HEK293 (cell line): Measurements from ENCODE around the gene TOR1AIP2.

Experiments used
- CTCF ChIA-PET: fragments of 350-600 bp; formaldehyde crosslinking; extraction: SDS; loops from one replicate; lab custom pipeline; 2021; ENCODE audit warnings: antibody characterized with exemption; lab: Yijun Ruan, JAX
- POLR2A ChIA-PET: fragments of 300-600 bp; formaldehyde crosslinking; extraction: SDS; loops from one replicate; lab custom pipeline; 2020; ENCODE audit warnings: antibody characterized with exemption, inconsistent platforms; lab: Yijun Ruan, JAX
- H3K27ac ChIP-seq: fragments of 200-500 bp; sonication (Bioruptor generic); 2 replicates; pipeline ENCODE4 v1.5.1; 2014; ENCODE audit warnings: low read depth, low read length, control low read depth, inconsistent platforms; ENCODE audit errors: extremely low read depth
- H3K36me3 ChIP-seq, 2 experiments: fragments of 200-500 bp in 1 of 2; sonication (Bioruptor generic) in 1 of 2; 1 replicate in 1 of 2; 2 replicates in 1 of 2; pipeline ENCODE4 v1.5.1; 2014 to 2017; ENCODE audit warnings: inconsistent platforms in 2 of 2, low read length in 2 of 2; ENCODE audit not compliant: control insufficient read depth in 2 of 2, insufficient read depth in 1 of 2
- H3K4me1 ChIP-seq: fragments of 200-500 bp; sonication (Bioruptor generic); 2 replicates; pipeline ENCODE4 v1.5.1; 2014; ENCODE audit warnings: mild to moderate bottlenecking, low read length, inconsistent platforms; ENCODE audit not compliant: control insufficient read depth, insufficient read depth
- H3K4me3 ChIP-seq: 2 replicates; pipeline ENCODE4 v1.5.1; 2011; ENCODE audit warnings: low read depth, mild to moderate bottlenecking, control low read depth, low read length, moderate library complexity
- H3K9me3 ChIP-seq: fragments of 200-500 bp; sonication (Bioruptor generic); 2 replicates; pipeline ENCODE4 v1.5.1; 2014; ENCODE audit warnings: low read depth, low read length, inconsistent platforms; ENCODE audit not compliant: control insufficient read depth, insufficient read depth
- ATF2 ChIP-seq: fragments of 450-650 bp; formaldehyde crosslinking; IDR thresholded peaks from 2 replicates; pipeline ENCODE4 v1.5.1; 2016; ENCODE audit warnings: missing biosample characterization, missing genetic modification characterization, low read depth
- HOXA7 ChIP-seq: sonication (generic); formaldehyde crosslinking; IDR thresholded peaks from 2 replicates; pipeline ENCODE4 v1.8.1; 2022; ENCODE audit warnings: missing genetic modification reagents, borderline replicate concordance
- KLF10 ChIP-seq: fragments of 450-650 bp; IDR thresholded peaks from 2 replicates; pipeline ENCODE4 v1.5.1; 2018; ENCODE audit warnings: missing biosample characterization, mild to moderate bottlenecking, missing genetic modification characterization
- YY2 ChIP-seq: fragments of 450-650 bp; formaldehyde crosslinking; IDR thresholded peaks from 2 replicates; pipeline ENCODE4 v1.5.1; 2016; ENCODE audit warnings: missing biosample characterization, missing genetic modification characterization
- ZBTB1 ChIP-seq: fragments of 450-650 bp; formaldehyde crosslinking; IDR thresholded peaks from 2 replicates; pipeline ENCODE4 v1.5.1; 2016; ENCODE audit warnings: missing biosample characterization, missing genetic modification characterization
- ZBTB48 ChIP-seq: fragments of 450-650 bp; formaldehyde crosslinking; IDR thresholded peaks from 2 replicates; pipeline ENCODE4 v1.5.1; 2016; ENCODE audit warnings: missing biosample characterization, missing genetic modification characterization
- ZFHX2 ChIP-seq: fragments of 450-650 bp; formaldehyde crosslinking; conservative IDR thresholded peaks from 2 replicates; pipeline ENCODE4 v1.5.1; 2016; ENCODE audit warnings: missing biosample characterization, missing genetic modification characterization
- ZFP41 ChIP-seq: fragments of 450-650 bp; formaldehyde crosslinking; IDR thresholded peaks from 2 replicates; pipeline ENCODE4 v1.5.1; 2016; ENCODE audit warnings: missing biosample characterization, missing genetic modification characterization, borderline replicate concordance
- ZIC2 ChIP-seq: fragments of 450-650 bp; formaldehyde crosslinking; IDR thresholded peaks from 2 replicates; pipeline ENCODE4 v1.5.1; 2016; ENCODE audit warnings: missing biosample characterization, missing genetic modification characterization
- ZNF184 ChIP-seq: fragments of 450-650 bp; IDR thresholded peaks from 2 replicates; pipeline ENCODE4 v1.5.1; 2018; ENCODE audit warnings: missing biosample characterization, mild to moderate bottlenecking, missing genetic modification characterization
- ZNF211 ChIP-seq: fragments of 450-650 bp; formaldehyde crosslinking; IDR thresholded peaks from 2 replicates; pipeline ENCODE4 v1.5.1; 2016; ENCODE audit warnings: low read depth, missing biosample characterization, missing genetic modification characterization
- ZNF23 ChIP-seq: fragments of 450-650 bp; formaldehyde crosslinking; IDR thresholded peaks from 2 replicates; pipeline ENCODE4 v1.5.1; 2016; ENCODE audit warnings: missing biosample characterization, missing genetic modification characterization, borderline replicate concordance
- ZNF302 ChIP-seq: fragments of 450-650 bp; formaldehyde crosslinking; IDR thresholded peaks from 2 replicates; pipeline ENCODE4 v1.5.1; 2016; ENCODE audit warnings: missing biosample characterization, missing genetic modification characterization, low read depth
- ZNF324 ChIP-seq: fragments of 450-650 bp; formaldehyde crosslinking; IDR thresholded peaks from 2 replicates; pipeline ENCODE4 v1.5.1; 2016; ENCODE audit warnings: missing biosample characterization, missing genetic modification characterization
- ZNF416 ChIP-seq: fragments of 450-650 bp; formaldehyde crosslinking; IDR thresholded peaks from 2 replicates; pipeline ENCODE4 v1.5.1; 2016; ENCODE audit warnings: missing biosample characterization, missing genetic modification characterization
- ZNF501 ChIP-seq: fragments of 450-650 bp; formaldehyde crosslinking; IDR thresholded peaks from 2 replicates; pipeline ENCODE4 v1.5.1; 2016; ENCODE audit warnings: missing biosample characterization, missing genetic modification characterization
- ZNF561 ChIP-seq: fragments of 450-650 bp; IDR thresholded peaks from 2 replicates; pipeline ENCODE4 v1.5.1; 2018; ENCODE audit warnings: missing biosample characterization, missing genetic modification characterization, borderline replicate concordance
- ZNF645 ChIP-seq: fragments of 450-650 bp; formaldehyde crosslinking; IDR thresholded peaks from 2 replicates; pipeline ENCODE4; 2016; ENCODE audit warnings: missing biosample characterization, missing genetic modification characterization
- ZNF664 ChIP-seq: fragments of 450-650 bp; formaldehyde crosslinking; IDR thresholded peaks from 2 replicates; pipeline ENCODE4 v1.5.1; 2016; ENCODE audit warnings: missing biosample characterization, missing genetic modification characterization
- ZSCAN30 ChIP-seq: fragments of 450-650 bp; IDR thresholded peaks from 2 replicates; pipeline ENCODE4 v1.5.1; 2018; ENCODE audit warnings: missing biosample characterization, mild to moderate bottlenecking, missing genetic modification characterization, moderate library complexity
- TF ChIP-seq, protein P1 (sequence below): IDR thresholded peaks from 2 replicates; pipeline ENCODE4 v1.6.1; 2011; ENCODE audit warnings: mild to moderate bottlenecking, low read depth, low read length, borderline replicate concordance
- TF ChIP-seq, protein P2 (sequence below): fragments of 450-650 bp; formaldehyde crosslinking; IDR thresholded peaks from 2 replicates; pipeline ENCODE4 v1.5.1; 2016; ENCODE audit warnings: missing biosample characterization, missing genetic modification characterization

Gene TOR1AIP2

GRCh38 chr1:179831852-179832699, 45.5 kb downstream of the TOR1AIP2 start:
- ChIA-PET CTCF (interaction anchor here (0.5 to 1.0 kb wide), 3 partner anchors 126 to 1581 kb away, joined by 3 read pairs; no protein-coding TSS in a partner anchor), POLR2A (interaction anchor here (0.6 kb wide), 2 partner anchors 12 to 1119 kb away, joined by 3 to 4 read pairs; no protein-coding TSS in a partner anchor)
- Histone ChIP-seq H3K4me3 (no peak overlapping the region), H3K27ac (no peak overlapping the region), H3K9me3 (no peaks in the 10 kb centered on the region), H3K36me3 (no peaks in the 10 kb centered on the region), H3K4me1 (no peaks in the 10 kb centered on the region)
- TF ChIP-seq ZFHX2 (tag by site-specific recombination) (no peak), ZIC2 (tag by site-specific recombination) (peak; percentile 71)

- Histone ChIP-seq H3K27ac (no peak overlapping the region), H3K4me3 (no peak overlapping the region), H3K4me1 (no peaks in the 10 kb centered on the region), H3K9me3 (no peaks in the 10 kb centered on the region), H3K36me3 (no peaks in the 10 kb centered on the region)
- POLR2A ChIA-PET, result interaction anchor here (0.6 kb wide), 1 partner anchor 1120 kb away, joined by 4 read pairs; no protein-coding TSS in a partner anchor
- CTCF ChIA-PET, result interaction anchor here (0.5 to 1.0 kb wide), 2 partner anchors 20 to 125 kb away, joined by 3 read pairs; no protein-coding TSS in a partner anchor
- TF ChIP-seq HOXA7 (no peak), ZNF501 (tag by site-specific recombination) (no peak), ZNF211 (tag by site-specific recombination) (no peak), ZNF561 (tag by site-specific recombination) (no peak), ZNF184 (tag by site-specific recombination) (no peak), YY2 (tag by site-specific recombination) (no peak), ZNF23 (no peak), ZNF664 (no peak), ZNF302 (tag by site-specific recombination) (no peak), ATF2 (no peak), KLF10 (no peak), ZSCAN30 (tag by site-specific recombination) (no peak), ZBTB1 (no peak), ZFP41 (tag by site-specific recombination) (no peak), ZNF324 (tag by site-specific recombination) (no peak), ZNF645 (no peak), ZNF416 (tag by site-specific recombination) (no peak), ZBTB48 (tag by site-specific recombination) (no peak)
- TF ChIP-seq, protein P1, sequence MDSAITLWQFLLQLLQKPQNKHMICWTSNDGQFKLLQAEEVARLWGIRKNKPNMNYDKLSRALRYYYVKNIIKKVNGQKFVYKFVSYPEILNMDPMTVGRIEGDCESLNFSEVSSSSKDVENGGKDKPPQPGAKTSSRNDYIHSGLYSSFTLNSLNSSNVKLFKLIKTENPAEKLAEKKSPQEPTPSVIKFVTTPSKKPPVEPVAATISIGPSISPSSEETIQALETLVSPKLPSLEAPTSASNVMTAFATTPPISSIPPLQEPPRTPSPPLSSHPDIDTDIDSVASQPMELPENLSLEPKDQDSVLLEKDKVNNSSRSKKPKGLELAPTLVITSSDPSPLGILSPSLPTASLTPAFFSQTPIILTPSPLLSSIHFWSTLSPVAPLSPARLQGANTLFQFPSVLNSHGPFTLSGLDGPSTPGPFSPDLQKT, result no peak
- TF ChIP-seq, protein P2, sequence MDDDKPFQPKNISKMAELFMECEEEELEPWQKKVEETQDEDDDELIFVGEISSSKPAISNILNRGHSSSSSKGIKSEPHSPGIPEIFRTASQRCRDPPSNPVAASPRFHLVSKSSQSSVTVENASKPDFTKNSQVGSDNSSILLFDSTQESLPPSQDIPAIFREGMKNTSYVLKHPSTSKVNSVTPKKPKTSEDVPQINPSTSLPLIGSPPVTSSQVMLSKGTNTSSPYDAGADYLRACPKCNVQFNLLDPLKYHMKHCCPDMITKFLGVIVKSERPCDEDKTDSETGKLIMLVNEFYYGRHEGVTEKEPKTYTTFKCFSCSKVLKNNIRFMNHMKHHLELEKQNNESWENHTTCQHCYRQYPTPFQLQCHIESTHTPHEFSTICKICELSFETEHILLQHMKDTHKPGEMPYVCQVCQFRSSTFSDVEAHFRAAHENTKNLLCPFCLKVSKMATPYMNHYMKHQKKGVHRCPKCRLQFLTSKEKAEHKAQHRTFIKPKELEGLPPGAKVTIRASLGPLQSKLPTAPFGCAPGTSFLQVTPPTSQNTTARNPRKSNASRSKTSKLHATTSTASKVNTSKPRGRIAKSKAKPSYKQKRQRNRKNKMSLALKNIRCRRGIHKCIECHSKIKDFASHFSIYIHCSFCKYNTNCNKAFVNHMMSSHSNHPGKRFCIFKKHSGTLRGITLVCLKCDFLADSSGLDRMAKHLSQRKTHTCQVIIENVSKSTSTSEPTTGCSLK, result no peak
Measured at GRCh38 chr1:179831225-179831624, 46.4 kb downstream of the TOR1AIP2 start.
